ENCODE results near the gene SLC35F5. TPM values are rescaled to one million over a fixed set of nuclear protein-coding genes. Genes with fewer than 3 reads are reported as not detected.

SLC35F5 gene
- total and polyA plus RNA-seq, 10 of the 15 experiments (the other 5 are each of a cell fraction or from before 2014, with no cell fraction given): 1.8 to 31.3 (median 16.5) TPM

GRCh38 chr2:113791697-113792590 is 35.5 kb upstream of the SLC35F5 start:
- H3K36me3 ChIP-seq (ENCODE audit: control insufficient read depth in 2 of 2, insufficient read depth in 2 of 2, low read length in 1 of 2): no peaks in the 10 kb centered on the region
- WGBS (ENCODE audit: insufficient coverage, insufficient replicate concordance, low lambda C conversion rate, missing lambda C conversion rate): 42% methylated on average over 5 of the region's 5 CpGs
- TF ChIP-seq MYC (IDR thresholded peaks at IDR 0.05; ENCODE audit: insufficient read depth, insufficient read length, insufficient replicate concordance, low read length, severe bottlenecking) (no peak), RBBP5 (conservative IDR thresholded peaks at IDR 0.05) (no peak), IRF5 (IDR thresholded peaks at IDR 0.05; ENCODE audit: borderline replicate concordance) (no peak), JUNB (IDR thresholded peaks at IDR 0.05) (peak; percentile 44), SIX5 (IDR thresholded peaks at IDR 0.05; ENCODE audit: low read depth, low read length, severe bottlenecking) (no peak), CHD1 (IDR thresholded peaks at IDR 0.05; ENCODE audit: low read depth, low read length) (no peak), SMAD5 (IDR thresholded peaks at IDR 0.05; ENCODE audit: low read depth) (no peak), NRF1 (conservative IDR thresholded peaks at IDR 0.05; ENCODE audit: low read depth, low read length) (no peak), CBFB (IDR thresholded peaks at IDR 0.05; ENCODE audit: low read depth) (no peak), BCL11A (IDR thresholded peaks at IDR 0.05; ENCODE audit: low read depth, low read length) (peak; percentile 66), ZNF384 (IDR thresholded peaks at IDR 0.05; ENCODE audit: borderline replicate concordance, low read depth, low read length) (no peak), ESRRA (IDR thresholded peaks at IDR 0.05; ENCODE audit: low read length) (no peak), TBL1XR1 (IDR thresholded peaks at IDR 0.05; ENCODE audit: low read depth, low read length) (no peak)
- TF ChIP-seq, protein P1, sequence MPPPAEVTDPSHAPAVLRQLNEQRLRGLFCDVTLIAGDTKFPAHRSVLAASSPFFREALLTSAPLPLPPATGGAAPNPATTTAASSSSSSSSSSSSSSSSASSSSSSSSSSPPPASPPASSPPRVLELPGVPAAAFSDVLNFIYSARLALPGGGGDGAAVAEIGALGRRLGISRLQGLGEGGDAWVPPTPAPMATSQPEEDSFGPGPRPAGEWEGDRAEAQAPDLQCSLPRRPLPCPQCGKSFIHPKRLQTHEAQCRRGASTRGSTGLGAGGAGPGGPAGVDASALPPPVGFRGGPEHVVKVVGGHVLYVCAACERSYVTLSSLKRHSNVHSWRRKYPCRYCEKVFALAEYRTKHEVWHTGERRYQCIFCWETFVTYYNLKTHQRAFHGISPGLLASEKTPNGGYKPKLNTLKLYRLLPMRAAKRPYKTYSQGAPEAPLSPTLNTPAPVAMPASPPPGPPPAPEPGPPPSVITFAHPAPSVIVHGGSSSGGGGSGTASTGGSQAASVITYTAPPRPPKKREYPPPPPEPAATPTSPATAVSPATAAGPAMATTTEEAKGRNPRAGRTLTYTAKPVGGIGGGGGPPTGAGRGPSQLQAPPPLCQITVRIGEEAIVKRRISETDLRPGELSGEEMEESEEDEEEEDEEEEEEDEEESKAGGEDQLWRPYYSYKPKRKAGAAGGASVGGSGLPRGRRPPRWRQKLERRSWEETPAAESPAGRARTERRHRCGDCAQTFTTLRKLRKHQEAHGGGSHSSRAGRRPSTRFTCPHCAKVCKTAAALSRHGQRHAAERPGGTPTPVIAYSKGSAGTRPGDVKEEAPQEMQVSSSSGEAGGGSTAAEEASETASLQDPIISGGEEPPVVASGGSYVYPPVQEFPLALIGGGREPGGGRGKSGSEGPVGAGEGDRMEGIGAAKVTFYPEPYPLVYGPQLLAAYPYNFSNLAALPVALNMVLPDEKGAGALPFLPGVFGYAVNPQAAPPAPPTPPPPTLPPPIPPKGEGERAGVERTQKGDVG (CRISPR knock-in tag; IDR thresholded peaks at IDR 0.05): no peak
- TF ChIP-seq, protein P2, sequence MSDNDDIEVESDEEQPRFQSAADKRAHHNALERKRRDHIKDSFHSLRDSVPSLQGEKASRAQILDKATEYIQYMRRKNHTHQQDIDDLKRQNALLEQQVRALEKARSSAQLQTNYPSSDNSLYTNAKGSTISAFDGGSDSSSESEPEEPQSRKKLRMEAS (IDR thresholded peaks at IDR 0.05; ENCODE audit: low read depth, low read length): no peak
- TF ChIP-seq, protein P3, sequence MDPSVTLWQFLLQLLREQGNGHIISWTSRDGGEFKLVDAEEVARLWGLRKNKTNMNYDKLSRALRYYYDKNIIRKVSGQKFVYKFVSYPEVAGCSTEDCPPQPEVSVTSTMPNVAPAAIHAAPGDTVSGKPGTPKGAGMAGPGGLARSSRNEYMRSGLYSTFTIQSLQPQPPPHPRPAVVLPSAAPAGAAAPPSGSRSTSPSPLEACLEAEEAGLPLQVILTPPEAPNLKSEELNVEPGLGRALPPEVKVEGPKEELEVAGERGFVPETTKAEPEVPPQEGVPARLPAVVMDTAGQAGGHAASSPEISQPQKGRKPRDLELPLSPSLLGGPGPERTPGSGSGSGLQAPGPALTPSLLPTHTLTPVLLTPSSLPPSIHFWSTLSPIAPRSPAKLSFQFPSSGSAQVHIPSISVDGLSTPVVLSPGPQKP (IDR thresholded peaks at IDR 0.05; ENCODE audit: low read depth, low read length): no peak
- TF ChIP-seq, protein P4, sequence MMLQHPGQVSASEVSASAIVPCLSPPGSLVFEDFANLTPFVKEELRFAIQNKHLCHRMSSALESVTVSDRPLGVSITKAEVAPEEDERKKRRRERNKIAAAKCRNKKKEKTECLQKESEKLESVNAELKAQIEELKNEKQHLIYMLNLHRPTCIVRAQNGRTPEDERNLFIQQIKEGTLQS (IDR thresholded peaks at IDR 0.05; ENCODE audit: borderline replicate concordance, extremely low read depth, low read depth, low read length): no peak

More at GRCh38 chr2:113791697-113792590, 35.5 kb upstream of the SLC35F5 start:
- H3K9me3 ChIP-seq (replicated peaks; ENCODE audit: control insufficient read depth, insufficient read depth, low read length): no peaks in the 10 kb centered on the region
- intact Hi-C loops (cut with micrococcal nuclease; ENCODE audit: unreplicated experiment) (loop anchor here (2.0 to 5.0 kb wide), 3 partner anchors 35 to 95 kb away; partner anchors contain the start of gene SLC35F5), in situ Hi-C loops (cut with MboI) (no loop called here)
- H3K4me2 ChIP-seq (ENCODE audit: control insufficient read depth, insufficient read depth): peak overlapping the region; percentile 74
- H3K79me2 ChIP-seq (ENCODE audit: control insufficient read depth, insufficient read depth, low read length): no peaks in the 10 kb centered on the region
- H3K4me3 ChIP-seq: no peak overlapping the region
- no peaks in the 10 kb centered on the region for H4K20me1 ChIP-seq (ENCODE audit: control insufficient read depth, insufficient read depth)
- H3K27ac ChIP-seq (ENCODE audit: control insufficient read depth, insufficient read depth): no peak overlapping the region
- ChIA-PET SMC1A (ENCODE audit: uncharacterized antibody, unreplicated experiment) (interaction anchor here (0.6 to 1.1 kb wide), 2 partner anchors 95 to 142 kb away, joined by 3 to 5 read pairs; no protein-coding TSS in a partner anchor), POLR2A (interaction anchor here (0.6 kb wide), 2 partner anchors 28 to 135 kb away, joined by 3 to 4 read pairs; no protein-coding TSS in a partner anchor), RAD21 (ENCODE audit: unreplicated experiment) (interaction anchor here (1.7 kb wide), 1 partner anchor 35 kb away, joined by 4 read pairs; the partner anchor contains the start of gene SLC35F5), CTCF (interaction anchor here (1.0 kb wide), 1 partner anchor 96 kb away, joined by 3 read pairs; no protein-coding TSS in a partner anchor)
- BruUV-seq (replicated peaks): no TSS peak
- H2AFZ ChIP-seq (ENCODE audit: control insufficient read depth, low read depth, low read length): no peak overlapping the region
- H3K4me1 ChIP-seq (ENCODE audit: control insufficient read depth, insufficient read depth, low read length): peaks cover 10% of the 10 kb centered on the region
- peak; percentile 90 for FAIRE-seq
- H3K27me3 ChIP-seq (replicated peaks in 1 of 2; ENCODE audit: control insufficient read depth in 2 of 2, insufficient read depth in 2 of 2, low read length in 1 of 2): no peaks in the 10 kb centered on the region
- DNase-seq (ENCODE audit: low read depth, low spot score): peak; percentile 61
- H3K9ac ChIP-seq (ENCODE audit: control insufficient read depth, insufficient read depth, low read length): no peak overlapping the region
- ATAC-seq: peak; percentile 96

Measured in GM12878 (cell line).